Inflammatory macrophage treated with lipopolysaccharide for 4 hours (primary cell): ENCODE results near the gene FAM180B.
A peak's percentile ranks its signal among the peaks of the same experiment; 100 is the strongest.
"Not testable (repeated sequence)": the region's sequence is repeated elsewhere in the genome, so short reads cannot be mapped to it uniquely, and the experiment has no call there.

ENCODE experiments used
- DNase-seq: peaks from one replicate; pipeline ENCODE4 v3.0.0-alpha.2; 2020

FAM180B gene

GRCh38 chr11:47586098-47586855, at the start of gene FAM180B:
TSS of gene FAM180B (plus strand) at chr11:47586678. CDS start at chr11:47586769, 91 bp downstream.
- DNase-seq, result no peak

- DNase-seq, result no peak
Observed at GRCh38 chr11:47536915-47537314, 49.6 kb upstream of the FAM180B start.

- DNase-seq, result no peak
Observed at GRCh38 chr11:47538741-47539565, 47.5 kb upstream of the FAM180B start.

GRCh38 chr11:47539681-47540039, 46.8 kb upstream of the FAM180B start:
- no peak for DNase-seq

- DNase-seq, result no peak
Observed at GRCh38 chr11:47541070-47541469, 45.4 kb upstream of the FAM180B start.

- no peak for DNase-seq
Observed at GRCh38 chr11:47545298-47545697, 41.2 kb upstream of the FAM180B start.

- not testable (repeated sequence) for DNase-seq
Observed at GRCh38 chr11:47546274-47546673, 40.2 kb upstream of the FAM180B start.

GRCh38 chr11:47550288-47551047, 36.0 kb upstream of the FAM180B start:
- peak; percentile 71 for DNase-seq

GRCh38 chr11:47551086-47551485, 35.4 kb upstream of the FAM180B start:
- DNase-seq, result peak; percentile 54

GRCh38 chr11:47552056-47552565, 34.4 kb upstream of the FAM180B start:
- DNase-seq, result peak; percentile 62

GRCh38 chr11:47552566-47553405, 33.7 kb upstream of the FAM180B start, which contains the start of gene CELF1:
TSS of gene CELF1 (minus strand) at chr11:47553132. CDS start at chr11:47499523, 53,609 bp downstream.
- DNase-seq, result peak; percentile 94

- no peak for DNase-seq
Observed at GRCh38 chr11:47553406-47553743, 33.1 kb upstream of the FAM180B start.

GRCh38 chr11:47557004-47557403, 29.5 kb upstream of the FAM180B start:
- DNase-seq, result not testable (repeated sequence)

GRCh38 chr11:47558695-47559094, 27.8 kb upstream of the FAM180B start:
- DNase-seq, result no peak

GRCh38 chr11:47560426-47560825, 26.1 kb upstream of the FAM180B start:
- DNase-seq, result peak; percentile 43

GRCh38 chr11:47562393-47562792, 24.1 kb upstream of the FAM180B start:
- DNase-seq, result not testable (repeated sequence)

GRCh38 chr11:47564366-47564765, 22.1 kb upstream of the FAM180B start:
- DNase-seq, result not testable (repeated sequence)

GRCh38 chr11:47564933-47565339, 21.5 kb upstream of the FAM180B start:
- DNase-seq, result no peak

- peak; percentile 80 for DNase-seq
Observed at GRCh38 chr11:47565340-47566148, 20.9 kb upstream of the FAM180B start, which contains the start of gene PTPMT1. TSS of gene PTPMT1 (plus strand) at chr11:47565599. CDS start at chr11:47565623, 24 bp downstream.

- peak; percentile 75 for DNase-seq
Observed at GRCh38 chr11:47566149-47566698, 20.3 kb upstream of the FAM180B start.

- no peak for DNase-seq
Observed at GRCh38 chr11:47569646-47570045, 16.8 kb upstream of the FAM180B start.
